ENCODE results near the gene DYNC1LI2. TPM values are rescaled to one million over a fixed set of nuclear protein-coding genes. Genes with fewer than 3 reads are reported as not detected.

The DYNC1LI2 gene
- total and polyA plus RNA-seq, 9 of the 15 experiments (the other 6 are each of a cell fraction or from before 2014, with no cell fraction given), result 5.1 to 48.9 (median 38.2) TPM

- TF ChIP-seq SAP30 (IDR thresholded peaks at IDR 0.05; ENCODE audit: borderline replicate concordance, insufficient read depth, low read depth, low read length, poor library complexity, severe bottlenecking) (peak; percentile 66), CCNT2 (IDR thresholded peaks at IDR 0.05; ENCODE audit: borderline replicate concordance, extremely low read depth, insufficient read length, low read depth, low read length) (no peak), COPS2 (conservative IDR thresholded peaks at IDR 0.05) (no peak), RAD21 (CRISPR knock-in tag; conservative IDR thresholded peaks at IDR 0.05 in 1 of 2, IDR thresholded peaks at IDR 0.05 in 1 of 2) (peak; percentile 51 to 67), E2F8 (IDR thresholded peaks at IDR 0.05; ENCODE audit: low read depth, partially characterized antibody) (no peak), RFX7 (CRISPR knock-in tag; IDR thresholded peaks at IDR 0.05) (no peak), ZNF695 (CRISPR knock-in tag; IDR thresholded peaks at IDR 0.05) (no peak), ZFX (CRISPR knock-in tag; IDR thresholded peaks at IDR 0.05) (peak; percentile 79), CHD1 (IDR thresholded peaks at IDR 0.05; ENCODE audit: low read length) (peak; percentile 89), NCOA2 (IDR thresholded peaks at IDR 0.05; ENCODE audit: partially characterized antibody in 2 of 2) (peak in 1 of 2 experiments; percentile 94), ZNF274 (IDR thresholded peaks at IDR 0.05; ENCODE audit: borderline replicate concordance, low read depth, low read length) (no peak), THAP12 (CRISPR knock-in tag; IDR thresholded peaks at IDR 0.05) (peak; percentile 62; the same call in 1 of the 2 replicates), HLTF (IDR thresholded peaks at IDR 0.05) (no peak), U2AF1 (optimal IDR thresholded peaks at IDR 0.05; ENCODE audit: low read depth, low read length) (peak; percentile 34), KLF1 (tag; IDR thresholded peaks at IDR 0.05) (peak; percentile 60; the same call in 1 of the 2 replicates), VEZF1 (CRISPR knock-in tag; IDR thresholded peaks at IDR 0.05) (peak; percentile 74), ZBTB33 (CRISPR knock-in tag; IDR thresholded peaks at IDR 0.05) (peak; percentile 38; the same call in 1 of the 2 replicates), ZC3H8 (IDR thresholded peaks at IDR 0.05) (no peak)
Measured at GRCh38 chr16:66751303-66751991, at the start of gene DYNC1LI2 (continued).

All from K562 (cell line).